H1 (cell line): ENCODE data around the gene ZNF546. TPM values are rescaled to one million over a fixed set of nuclear protein-coding genes. Genes with fewer than 3 reads are reported as not detected.

Experiments
- CTCF ChIA-PET: fragments of 300-600 bp; sonication (Branson Sonifier 250); formaldehyde crosslinking; loops from one replicate; lab custom pipeline; 2021; ENCODE audit not compliant: partially characterized antibody; lab: Charles Lee
- POLR2A ChIA-PET: fragments of 300-600 bp; sonication (Branson Sonifier 250); formaldehyde crosslinking; loops from one replicate; lab custom pipeline; 2021; ENCODE audit warnings: inconsistent platforms; ENCODE audit not compliant: partially characterized antibody; lab: Charles Lee
- DNase-seq, 2 experiments: peaks; one replicate each; pipeline versions ENCODE4 v3.0.0 to v3.0.0-alpha.2; 2010 to 2022; ENCODE audit warnings: low spot score in 2 of 2, low read depth in 1 of 2, mixed read lengths in 1 of 2
- FAIRE-seq: peaks from 2 replicates; lab custom pipeline; 2011; peaks lifted over from hg19 to GRCh38; lab: Jason Lieb, UNC
- H2AFZ ChIP-seq: 2 replicates; pipeline ENCODE4 v1.8.1; 2012; ENCODE audit warnings: low read length, inconsistent platforms
- H2AK5ac ChIP-seq: 2 replicates; pipeline ENCODE4 v1.6.1; 2013; ENCODE audit warnings: low read depth, low read length
- H2BK120ac ChIP-seq: replicated peaks from 2 replicates; pipeline ENCODE3; 2013; ENCODE audit warnings: low read depth, low read length, inconsistent platforms
- H2BK12ac ChIP-seq: 2 replicates; pipeline ENCODE4 v1.6.1; 2013; ENCODE audit warnings: low read depth, low read length
- H2BK15ac ChIP-seq: 2 replicates; pipeline ENCODE4 v1.6.1; 2013; ENCODE audit warnings: low read length
- H2BK20ac ChIP-seq: 2 replicates; pipeline ENCODE4 v1.6.1; 2013; ENCODE audit warnings: low read length
- H2BK5ac ChIP-seq: 2 replicates; pipeline ENCODE4 v1.6.1; 2013; ENCODE audit warnings: low read depth, low read length
- H3K14ac ChIP-seq: 2 replicates; pipeline ENCODE4 v1.6.1; 2013; ENCODE audit warnings: inconsistent platforms; ENCODE audit not compliant: insufficient read length
- H3K18ac ChIP-seq: 2 replicates; pipeline ENCODE4 v1.6.1; 2013; ENCODE audit warnings: low read length; ENCODE audit errors: extremely low read depth
- H3K23ac ChIP-seq: 2 replicates; pipeline ENCODE4 v1.6.1; 2013; ENCODE audit warnings: inconsistent platforms; ENCODE audit not compliant: insufficient read length
- H3K23me2 ChIP-seq: 2 replicates; pipeline ENCODE4 v1.6.1; 2013; ENCODE audit warnings: low read depth, low read length
- H3K27ac ChIP-seq: 2 replicates; pipeline ENCODE4 v1.6.1; 2011; ENCODE audit warnings: low read depth, low read length, inconsistent platforms
- H3K27me3 ChIP-seq, 4 experiments: replicated peaks in 1 of 4; 1 replicate in 1 of 4; 2 replicates in 3 of 4; pipeline versions ENCODE4 v1.6.1 to v1.8.1; 2011 to 2013; ENCODE audit warnings: low read length in 3 of 4, mild to moderate bottlenecking in 3 of 4, inconsistent platforms in 2 of 4, mixed read lengths in 2 of 4, moderate library complexity in 1 of 4; ENCODE audit not compliant: control insufficient read depth in 3 of 4, insufficient read depth in 3 of 4; ENCODE audit errors: extremely low read depth in 1 of 4
- H3K36me3 ChIP-seq, 4 experiments: 2 replicates each; pipeline versions ENCODE4 v1.6.1 to v1.8.1; 2011 to 2013; ENCODE audit warnings: mild to moderate bottlenecking in 4 of 4, low read length in 3 of 4, moderate library complexity in 2 of 4, control low read depth in 1 of 4, inconsistent platforms in 1 of 4; ENCODE audit not compliant: insufficient read depth in 4 of 4, control insufficient read depth in 2 of 4
- H3K4ac ChIP-seq: replicated peaks from 2 replicates; pipeline ENCODE3; 2013; ENCODE audit warnings: low read length, low read depth, mixed read lengths, inconsistent platforms; ENCODE audit not compliant: insufficient read length
- H3K4me1 ChIP-seq, 4 experiments: replicated peaks in 1 of 4; 1 replicate in 1 of 4; 2 replicates in 3 of 4; pipeline versions ENCODE4 v1.6.1 to v1.8.1; 2011 to 2013; ENCODE audit warnings: low read length in 3 of 4, inconsistent platforms in 2 of 4, mixed read lengths in 1 of 4; ENCODE audit not compliant: insufficient read depth in 4 of 4, control insufficient read depth in 3 of 4
- H3K4me2 ChIP-seq, 2 experiments: 2 replicates each; pipeline versions ENCODE4 v1.6.1 to v1.8.1; 2011 to 2013; ENCODE audit warnings: low read depth in 2 of 2, low read length in 2 of 2, control low read depth in 1 of 2, inconsistent platforms in 1 of 2, mild to moderate bottlenecking in 1 of 2; ENCODE audit not compliant: insufficient read depth in 1 of 2
- H3K4me3 ChIP-seq, 4 experiments: fragments of 200-600, 300-600 bp in 1 of 4; sonication (generic), shearing (Covaris generic), sonication (Bioruptor Twin) in 1 of 4; 2 replicates each; pipeline versions ENCODE4 v1.5.1 to v1.8.1; 2011 to 2016; ENCODE audit warnings: low read length in 4 of 4, low read depth in 3 of 4, control low read depth in 2 of 4, inconsistent platforms in 2 of 4, mild to moderate bottlenecking in 2 of 4, mixed read lengths in 1 of 4, moderate library complexity in 1 of 4; ENCODE audit not compliant: insufficient read depth in 2 of 4; ENCODE audit errors: extremely low read depth in 1 of 4
- H3K56ac ChIP-seq: replicated peaks from 2 replicates; pipeline ENCODE3; 2013; ENCODE audit warnings: low read depth, mild to moderate bottlenecking, mixed read lengths, low read length, inconsistent platforms; ENCODE audit not compliant: insufficient read length
- H3K79me1 ChIP-seq: 2 replicates; pipeline ENCODE4 v1.6.1; 2013; ENCODE audit warnings: low read depth, low read length, control low read depth
- H3K79me2 ChIP-seq, 2 experiments: 2 replicates each; pipeline versions ENCODE4 v1.6.1 to v1.8.1; 2012 to 2013; ENCODE audit warnings: low read length in 2 of 2, mild to moderate bottlenecking in 2 of 2, inconsistent platforms in 1 of 2; ENCODE audit not compliant: insufficient read depth in 2 of 2, control insufficient read depth in 1 of 2
- H3K9ac ChIP-seq, 4 experiments: replicated peaks in 1 of 4; 1 replicate in 1 of 4; 2 replicates in 3 of 4; pipeline versions ENCODE4 v1.6.1 to v1.8.1; 2011 to 2013; ENCODE audit warnings: low read depth in 3 of 4, low read length in 3 of 4, control low read depth in 2 of 4, mild to moderate bottlenecking in 2 of 4, moderate library complexity in 2 of 4, inconsistent platforms in 1 of 4; ENCODE audit errors: extremely low read depth in 1 of 4
- H3K9me3 ChIP-seq, 2 experiments: 2 replicates each; pipeline versions ENCODE4 v1.6.1 to v1.8.1; 2012 to 2013; ENCODE audit warnings: mild to moderate bottlenecking in 2 of 2, moderate library complexity in 2 of 2, control low read depth in 1 of 2, inconsistent platforms in 1 of 2, low read depth in 1 of 2, low read length in 1 of 2, mixed read lengths in 1 of 2; ENCODE audit not compliant: insufficient read depth in 2 of 2
- H4K20me1 ChIP-seq, 2 experiments: replicated peaks in 1 of 2; 2 replicates each; pipeline versions ENCODE3 to v1.8.1; 2011 to 2013; ENCODE audit warnings: inconsistent platforms in 2 of 2, low read length in 2 of 2, mild to moderate bottlenecking in 1 of 2; ENCODE audit not compliant: insufficient read depth in 2 of 2, control insufficient read depth in 1 of 2
- H4K5ac ChIP-seq: 2 replicates; pipeline ENCODE4 v1.6.1; 2013; ENCODE audit warnings: low read length, low read depth, mixed read lengths, inconsistent platforms; ENCODE audit not compliant: insufficient read length
- H4K8ac ChIP-seq: 2 replicates; pipeline ENCODE4 v1.8.0; 2013; ENCODE audit warnings: mild to moderate bottlenecking, moderate library complexity, low read length, inconsistent platforms; ENCODE audit not compliant: insufficient read depth; ENCODE audit errors: extremely low read depth
- H4K91ac ChIP-seq: replicated peaks from 2 replicates; pipeline ENCODE3; 2013; ENCODE audit warnings: low read length, mixed read lengths, inconsistent platforms; ENCODE audit not compliant: insufficient read length
- ATF2 ChIP-seq: IDR thresholded peaks from 2 replicates; pipeline ENCODE4 v1.6.1; 2012; ENCODE audit warnings: low read length, inconsistent platforms
- BRCA1 ChIP-seq: IDR thresholded peaks from 2 replicates; pipeline ENCODE4 v1.6.1; 2012; ENCODE audit warnings: low read depth, low read length, improper control_type of control experiment
- CBX5 ChIP-seq: fragments of 300-800, 300-1000 bp; sonication (generic); IDR thresholded peaks from 2 replicates; pipeline ENCODE4 v1.7.1; 2016; ENCODE audit warnings: antibody characterized with exemption, low read length, low read depth
- CREB1 ChIP-seq: IDR thresholded peaks from 2 replicates; pipeline ENCODE4 v1.6.1; 2012; ENCODE audit warnings: inconsistent platforms
- FOSL1 ChIP-seq: IDR thresholded peaks from 2 replicates; pipeline ENCODE4 v1.6.1; 2011; ENCODE audit warnings: mild to moderate bottlenecking, low read depth, low read length, moderate library complexity; ENCODE audit not compliant: insufficient read depth
- GTF2F1 ChIP-seq: IDR thresholded peaks from 2 replicates; pipeline ENCODE4 v1.6.1; 2012; ENCODE audit warnings: low read depth, low read length, improper control_type of control experiment, borderline replicate concordance
- PHF8 ChIP-seq: fragments of 200-600 bp; sonication (generic); conservative IDR thresholded peaks from 2 replicates; pipeline ENCODE4 v1.7.1; 2012; ENCODE audit warnings: low read depth, mild to moderate bottlenecking, inconsistent platforms, low read length, moderate library complexity
- SAP30 ChIP-seq: fragments of 300-600 bp; sonication (generic); IDR thresholded peaks from 2 replicates; pipeline ENCODE4 v1.7.1; 2012; ENCODE audit warnings: low read length, moderate library complexity, mild to moderate bottlenecking, inconsistent platforms; ENCODE audit not compliant: insufficient read depth, insufficient replicate concordance
- SRF ChIP-seq: IDR thresholded peaks from 2 replicates; pipeline ENCODE4 v1.6.1; 2011; ENCODE audit warnings: mild to moderate bottlenecking, low read depth, low read length, moderate library complexity
- TAF7 ChIP-seq: optimal IDR thresholded peaks from 2 replicates; pipeline ENCODE3; 2011; ENCODE audit warnings: low read depth, mild to moderate bottlenecking, inconsistent platforms, low read length, moderate library complexity, borderline replicate concordance
- WGBS, 2 experiments: shearing (Covaris generic) in 1 of 2; methylation state at CpG; one replicate each; pipeline versions ENCODE4 v1.1.6 to v1.1.7; 2013 to 2015; ENCODE audit warnings: low lambda C conversion rate in 2 of 2, mixed read lengths in 2 of 2, inconsistent platforms in 1 of 2, low coverage in 1 of 2, missing lambda C conversion rate in 1 of 2; ENCODE audit not compliant: insufficient replicate concordance in 2 of 2, insufficient coverage in 1 of 2, insufficient read length in 1 of 2; ENCODE audit errors: extremely low coverage in 1 of 2, missing lambda C conversion rate in 1 of 2; 5-methylcytosine and 5-hydroxymethylcytosine counted together
- polyA plus RNA-seq, 7 experiments: library from polyadenylated mRNA; depleted of rRNA in 3 of 7; stranded (reverse) in 5 of 7; unstranded in 2 of 7; fragments of >200 nt in 5 of 7; fragments of 200-250 nt in 2 of 7; gene quantifications; 1 replicate in 5 of 7; 2 replicates in 1 of 7; 4 replicates in 1 of 7; pipeline versions ENCODE4 v1.2.1 to v1.2.3, GENCODE V29; 2011 to 2013; ENCODE audit warnings: missing spikeins in 2 of 7, mixed read lengths in 2 of 7
- total RNA-seq: library from RNA; stranded (reverse); fragmentation: NEBNext Ultra II Directional; extraction: Animal tissue kit (Norgen Biotek cat#: 25700); gene quantifications from 2 replicates; pipeline ENCODE4 v1.2.1, GENCODE V29; 2021

The ZNF546 gene
- total and polyA plus RNA-seq, 2 of the 8 experiments (the other 6 are each of a cell fraction or from before 2014, with no cell fraction given): 0.21 to 1.1 TPM

- Histone ChIP-seq H4K20me1 (no peaks in the 10 kb centered on the region), H3K27ac (no peak overlapping the region), H2AFZ (no peak overlapping the region), H3K4me3 (no peak overlapping the region), H3K23me2 (peaks cover 2% of the 10 kb centered on the region), H2BK5ac (no peak overlapping the region), H3K4me2 (no peak overlapping the region), H2BK120ac (no peak overlapping the region), H3K23ac (no peak overlapping the region), H3K4ac (no peak overlapping the region), H3K56ac (no peak overlapping the region), H3K9me3 (no peaks in the 10 kb centered on the region), H3K79me2 (peaks cover under 1 to 6% of the 10 kb centered on the region in 2 experiments; a peak in 3 of 4 replicates), H2BK12ac (no peak overlapping the region), H3K36me3 (no peaks in the 10 kb centered on the region), H3K27me3 (no peaks in the 10 kb centered on the region), H4K8ac (no peak overlapping the region), H2BK20ac (no peak overlapping the region), H4K91ac (no peak overlapping the region), H3K9ac (no peak overlapping the region), H3K14ac (no peak overlapping the region), H3K79me1 (peaks cover under 1% of the 10 kb centered on the region; the same call in 1 of the 2 replicates), H3K18ac (no peak overlapping the region), H3K4me1 (no peaks in the 10 kb centered on the region), H2BK15ac (no peak overlapping the region), H2AK5ac (no peak overlapping the region), H4K5ac (no peak overlapping the region)
- TF ChIP-seq SAP30 (no peak), GTF2F1 (no peak), BRCA1 (no peak), FOSL1 (no peak), SRF (no peak), ATF2 (no peak), TAF7 (no peak), PHF8 (no peak), CREB1 (no peak), CBX5 (no peak)
- FAIRE-seq (no peak), DNase-seq (no peak)
- CTCF ChIA-PET: interaction anchor here (0.7 to 1.1 kb wide), 2 partner anchors 31 to 52 kb away, joined by 3 read pairs; no protein-coding TSS in a partner anchor
- POLR2A ChIA-PET: no interaction called here
- WGBS, 2 experiments: 86% methylated on average over 3 of the region's 6 CpGs; no CpG with 5 or more reads in 1 of the 2 experiments
Measured at GRCh38 chr19:39966617-39967016, 30.2 kb upstream of the ZNF546 start.
